ENCODE data around the gene DUSP15.

The DUSP15 gene

DNA sequence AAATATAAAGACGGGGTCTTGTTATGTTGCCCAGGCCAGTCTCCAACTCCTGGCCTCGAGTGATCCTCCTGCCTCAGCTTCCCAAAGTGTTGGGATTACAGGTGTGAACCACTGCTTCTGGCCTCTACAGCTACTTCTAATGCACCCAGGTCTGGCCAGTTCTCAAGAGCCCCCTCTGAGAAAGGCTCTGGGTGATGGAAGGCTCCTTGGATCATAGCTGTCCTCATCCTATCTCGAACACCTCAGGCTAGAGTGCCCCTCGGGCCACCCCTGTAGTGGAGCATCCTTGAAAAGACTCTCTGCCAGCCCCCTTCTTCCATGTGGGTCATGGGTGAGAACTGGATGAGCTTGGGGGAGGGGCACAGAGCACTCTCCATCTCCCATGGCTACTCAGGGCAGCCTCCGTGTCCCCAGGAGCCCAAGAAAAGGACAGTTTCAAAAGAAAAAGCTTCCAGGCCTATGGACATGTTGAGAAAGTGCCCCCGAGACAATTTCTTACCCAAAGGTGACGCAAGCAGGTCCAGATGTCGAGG lies 51.9 kb downstream of the DUSP15 start:
- Histone ChIP-seq H3K79me2 (ENCODE audit: control insufficient read depth, low read length) (no peaks in the 10 kb centered on the region), H3K36me3 (ENCODE audit: control insufficient read depth, low read length) (no peaks in the 10 kb centered on the region), H3K4me3 (ENCODE audit: low read length) (no peak overlapping the region), H3K9me3 (ENCODE audit: control insufficient read depth, insufficient read depth, low read length) (no peaks in the 10 kb centered on the region), H4K20me1 (ENCODE audit: control insufficient read depth, insufficient read depth, low read depth, low read length) (no peaks in the 10 kb centered on the region), H3K4me1 (ENCODE audit: control insufficient read depth, low read length) (peaks cover 6% of the 10 kb centered on the region; the same call in 1 of the 2 replicates), H3K27ac (ENCODE audit: low read depth, low read length) (no peak overlapping the region), H3K27me3 (ENCODE audit: control insufficient read depth, low read length) (no peaks in the 10 kb centered on the region), H3K4me2 (ENCODE audit: low read length) (no peak overlapping the region), H3F3A (ENCODE audit: control insufficient read depth, insufficient read depth) (no peaks in the 10 kb centered on the region), H3K9me2 (replicated peaks; ENCODE audit: control insufficient read depth, low read length) (no peaks in the 10 kb centered on the region)
- TF ChIP-seq, protein P1, sequence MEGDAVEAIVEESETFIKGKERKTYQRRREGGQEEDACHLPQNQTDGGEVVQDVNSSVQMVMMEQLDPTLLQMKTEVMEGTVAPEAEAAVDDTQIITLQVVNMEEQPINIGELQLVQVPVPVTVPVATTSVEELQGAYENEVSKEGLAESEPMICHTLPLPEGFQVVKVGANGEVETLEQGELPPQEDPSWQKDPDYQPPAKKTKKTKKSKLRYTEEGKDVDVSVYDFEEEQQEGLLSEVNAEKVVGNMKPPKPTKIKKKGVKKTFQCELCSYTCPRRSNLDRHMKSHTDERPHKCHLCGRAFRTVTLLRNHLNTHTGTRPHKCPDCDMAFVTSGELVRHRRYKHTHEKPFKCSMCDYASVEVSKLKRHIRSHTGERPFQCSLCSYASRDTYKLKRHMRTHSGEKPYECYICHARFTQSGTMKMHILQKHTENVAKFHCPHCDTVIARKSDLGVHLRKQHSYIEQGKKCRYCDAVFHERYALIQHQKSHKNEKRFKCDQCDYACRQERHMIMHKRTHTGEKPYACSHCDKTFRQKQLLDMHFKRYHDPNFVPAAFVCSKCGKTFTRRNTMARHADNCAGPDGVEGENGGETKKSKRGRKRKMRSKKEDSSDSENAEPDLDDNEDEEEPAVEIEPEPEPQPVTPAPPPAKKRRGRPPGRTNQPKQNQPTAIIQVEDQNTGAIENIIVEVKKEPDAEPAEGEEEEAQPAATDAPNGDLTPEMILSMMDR (IDR thresholded peaks at IDR 0.05; ENCODE audit: low read depth, low read length, poor library complexity, severe bottlenecking), result no peak
- no peak for TF ChIP-seq EZH2phosphoT487 (IDR thresholded peaks at IDR 0.05; ENCODE audit: borderline replicate concordance, low read length)

DNA sequence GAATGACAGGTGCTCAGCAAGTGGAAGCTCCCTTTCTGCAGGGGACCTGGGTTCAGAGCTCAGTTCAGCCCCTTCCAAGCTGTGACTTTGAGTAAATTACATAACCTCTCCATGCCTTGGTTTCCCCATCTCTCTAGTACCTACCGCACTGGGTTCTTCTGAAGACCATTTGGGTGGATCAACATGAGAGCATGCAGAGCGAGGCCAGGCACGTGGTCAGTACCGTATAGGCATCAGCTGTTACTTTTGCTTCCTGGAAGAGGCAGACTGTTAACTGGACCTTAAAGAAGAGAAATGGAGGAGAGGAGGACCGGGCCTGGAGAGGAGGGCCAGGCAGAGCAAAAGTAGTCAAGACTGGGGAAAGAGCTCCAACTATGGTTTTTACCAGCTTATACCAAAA lies 52.9 kb downstream of the DUSP15 start:
- no peaks in the 10 kb centered on the region for H4K20me1 ChIP-seq (ENCODE audit: control insufficient read depth, insufficient read depth, low read depth, low read length)
- TF ChIP-seq, protein P1 (IDR thresholded peaks at IDR 0.05; ENCODE audit: low read depth, low read length, poor library complexity, severe bottlenecking), result no peak
- TF ChIP-seq EZH2phosphoT487 (IDR thresholded peaks at IDR 0.05; ENCODE audit: borderline replicate concordance, low read length), result no peak
- H3K4me2 ChIP-seq (ENCODE audit: low read length), result no peak overlapping the region
- H3K79me2 ChIP-seq (ENCODE audit: control insufficient read depth, low read length), result no peaks in the 10 kb centered on the region
- no peaks in the 10 kb centered on the region for H3K27me3 ChIP-seq (ENCODE audit: control insufficient read depth, low read length)
- H3K4me1 ChIP-seq (ENCODE audit: control insufficient read depth, low read length), result no peaks in the 10 kb centered on the region
- no peak overlapping the region for H3K27ac ChIP-seq (ENCODE audit: low read depth, low read length)
- H3K36me3 ChIP-seq (ENCODE audit: control insufficient read depth, low read length), result no peaks in the 10 kb centered on the region
- H3F3A ChIP-seq (ENCODE audit: control insufficient read depth, insufficient read depth), result no peaks in the 10 kb centered on the region
- H3K4me3 ChIP-seq (ENCODE audit: low read length), result no peak overlapping the region
- no peaks in the 10 kb centered on the region for H3K9me3 ChIP-seq (ENCODE audit: control insufficient read depth, insufficient read depth, low read length)
- H3K9me2 ChIP-seq (replicated peaks; ENCODE audit: control insufficient read depth, low read length), result no peaks in the 10 kb centered on the region

DNA sequence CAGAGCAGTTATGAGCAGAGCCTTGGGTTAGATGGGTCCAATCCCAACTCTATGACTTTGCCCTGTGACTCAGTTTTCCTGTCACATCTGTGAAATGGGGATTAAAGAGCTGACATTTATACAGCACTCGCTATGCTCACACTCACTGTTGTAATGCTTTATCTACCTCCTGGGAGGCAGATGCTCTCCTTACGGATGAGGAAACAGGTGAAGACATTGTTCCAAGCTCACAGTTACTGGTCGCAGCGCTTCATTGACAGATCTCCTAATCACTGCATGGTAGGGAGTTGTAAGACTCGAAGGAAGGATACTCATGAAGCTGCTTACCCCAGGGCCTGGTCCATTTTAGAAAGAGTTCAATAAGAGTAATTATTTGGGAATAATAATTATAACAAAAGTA lies 54.1 kb downstream of the DUSP15 start:
- Histone ChIP-seq H4K20me1 (ENCODE audit: control insufficient read depth, insufficient read depth, low read depth, low read length) (no peaks in the 10 kb centered on the region), H3K79me2 (ENCODE audit: control insufficient read depth, low read length) (no peaks in the 10 kb centered on the region), H3K9me3 (ENCODE audit: control insufficient read depth, insufficient read depth, low read length) (no peaks in the 10 kb centered on the region), H3K27me3 (ENCODE audit: control insufficient read depth, low read length) (no peaks in the 10 kb centered on the region), H3K4me1 (ENCODE audit: control insufficient read depth, low read length) (no peaks in the 10 kb centered on the region), H3K4me3 (ENCODE audit: low read length) (no peak overlapping the region), H3K27ac (ENCODE audit: low read depth, low read length) (no peak overlapping the region), H3K36me3 (ENCODE audit: control insufficient read depth, low read length) (no peaks in the 10 kb centered on the region), H3K4me2 (ENCODE audit: low read length) (no peak overlapping the region), H3K9me2 (replicated peaks; ENCODE audit: control insufficient read depth, low read length) (no peaks in the 10 kb centered on the region), H3F3A (ENCODE audit: control insufficient read depth, insufficient read depth) (no peaks in the 10 kb centered on the region)
- TF ChIP-seq EZH2phosphoT487 (IDR thresholded peaks at IDR 0.05; ENCODE audit: borderline replicate concordance, low read length), result no peak
- TF ChIP-seq, protein P1 (IDR thresholded peaks at IDR 0.05; ENCODE audit: low read depth, low read length, poor library complexity, severe bottlenecking), result no peak

Data from DOHH2 (cell line).